ENCODE measurements around the gene PPP1R3A. TPM values are rescaled to one million over a fixed set of nuclear protein-coding genes. Genes with fewer than 3 reads are reported as not detected.

PPP1R3A gene
- total and polyA plus RNA-seq, 2 of the 4 experiments (the other 2 are of a cell fraction) = not detected

- intact Hi-C loops (cut with micrococcal nuclease) (no loop called here), in situ Hi-C loops (cut with MboI; ENCODE audit: low sequenced_read_pairs) (no loop called here), dilution Hi-C loops (cut with HindIII; ENCODE audit: low sequenced_read_pairs, unreplicated experiment) (no loop called here)
- no peaks in the 10 kb centered on the region for H3K36me3 ChIP-seq (ENCODE audit: control insufficient read depth, insufficient read depth, low read length)
- DNase-seq = no peak
- H4K8ac ChIP-seq (ENCODE audit: low read depth in 2 of 2, low read length in 2 of 2) = no peak overlapping the region
- H2AFZ ChIP-seq (replicated peaks; ENCODE audit: low read length, poor library complexity) = no peak overlapping the region
- no peak overlapping the region for H3K27ac ChIP-seq (ENCODE audit: insufficient read depth, low read length)
- H3K79me1 ChIP-seq (ENCODE audit: low read depth in 1 of 2, low read length in 2 of 2) = no peaks in the 10 kb centered on the region
- no peak overlapping the region for H3K9ac ChIP-seq (ENCODE audit: low read depth, low read length)
- no peak overlapping the region for H2AK5ac ChIP-seq (ENCODE audit: low read depth, low read length)
- no peak overlapping the region for H4K91ac ChIP-seq (ENCODE audit: insufficient read depth, low read depth, low read length)
- H3K4me2 ChIP-seq (ENCODE audit: low read depth, low read length) = no peak overlapping the region
- H2BK15ac ChIP-seq (ENCODE audit: low read depth, low read length) = no peak overlapping the region
- POLR2A ChIA-PET (ENCODE audit: unreplicated experiment) = no interaction called here
- no peaks in the 10 kb centered on the region for H3K27me3 ChIP-seq (ENCODE audit: control insufficient read depth, insufficient read depth, low read length)
- no peak overlapping the region for H3K23ac ChIP-seq (ENCODE audit: low read depth, low read length)
- H2BK120ac ChIP-seq (ENCODE audit: low read depth, low read length) = no peak overlapping the region
- no peak overlapping the region for H2BK5ac ChIP-seq (ENCODE audit: low read depth, low read length, poor library complexity, severe bottlenecking)
- no peak overlapping the region for H3K56ac ChIP-seq (ENCODE audit: extremely low read depth, insufficient read depth, low read length)
- no TSS peak for BruUV-seq (replicated peaks)
- no peaks in the 10 kb centered on the region for H3K9me3 ChIP-seq (ENCODE audit: control insufficient read depth, insufficient read depth, low read length)
- no peak overlapping the region for H3K4me3 ChIP-seq (ENCODE audit: insufficient read depth, low read depth, low read length)
- no peak overlapping the region for H3K14ac ChIP-seq (replicated peaks; ENCODE audit: low read depth, low read length)
- no peak overlapping the region for H2BK20ac ChIP-seq (ENCODE audit: low read depth, low read length)
- no peak overlapping the region for H3K4ac ChIP-seq (ENCODE audit: low read depth, low read length)
- ATAC-seq (ENCODE audit: low read depth) = no peak
- H3K9me1 ChIP-seq (ENCODE audit: insufficient read depth, low read length) = no peaks in the 10 kb centered on the region
- TF ChIP-seq MAFK (IDR thresholded peaks at IDR 0.05; ENCODE audit: low read depth, low read length) (no peak), CHD1 (IDR thresholded peaks at IDR 0.05; ENCODE audit: low read depth, low read length) (no peak), USF2 (IDR thresholded peaks at IDR 0.05; ENCODE audit: low read depth, low read length) (no peak), POLR2A (IDR thresholded peaks at IDR 0.05; ENCODE audit: low read depth, low read length) (no peak), ELK1 (IDR thresholded peaks at IDR 0.05; ENCODE audit: borderline replicate concordance, low read depth, low read length) (no peak), BHLHE40 (IDR thresholded peaks at IDR 0.05; ENCODE audit: low read depth, low read length) (no peak), CEBPB (IDR thresholded peaks at IDR 0.05; ENCODE audit: low read depth, low read length) (no peak), NFE2L2 (IDR thresholded peaks at IDR 0.05; ENCODE audit: low read depth, low read length) (no peak), MAZ (IDR thresholded peaks at IDR 0.05; ENCODE audit: borderline replicate concordance, low read depth, low read length) (no peak), SMC3 (IDR thresholded peaks at IDR 0.05; ENCODE audit: low read depth, low read length) (no peak), RCOR1 (IDR thresholded peaks at IDR 0.05; ENCODE audit: insufficient replicate concordance, low read length) (no peak), MXI1 (IDR thresholded peaks at IDR 0.05; ENCODE audit: borderline replicate concordance, low read depth, low read length) (no peak), RAD21 (IDR thresholded peaks at IDR 0.05; ENCODE audit: low read length) (no peak), FOS (IDR thresholded peaks at IDR 0.05; ENCODE audit: low read depth, low read length) (no peak), CTCF (conservative IDR thresholded peaks at IDR 0.05; ENCODE audit: low read depth, low read length) (no peak)
- no peak overlapping the region for H4K5ac ChIP-seq (ENCODE audit: low read depth, low read length)
- H3K4me1 ChIP-seq (ENCODE audit: control insufficient read depth, insufficient read depth, low read length) = no peaks in the 10 kb centered on the region
- H2AK9ac ChIP-seq (replicated peaks; ENCODE audit: low read depth, low read length, poor library complexity) = no peak overlapping the region
- CTCF ChIA-PET = no interaction called here
- H4K20me1 ChIP-seq (ENCODE audit: insufficient read depth, low read length) = no peaks in the 10 kb centered on the region
- H3K18ac ChIP-seq (ENCODE audit: low read depth, low read length) = no peak overlapping the region
These were observed 2.6 kb upstream of the PPP1R3A start for GRCh38 chr7:113921363-113921762.

All from IMR-90 (cell line).